GM21390 (cell line): Measurements from ENCODE around the gene RPL28.
"Not testable (repeated sequence)": the region's sequence is repeated elsewhere in the genome, so short reads cannot be mapped to it uniquely, and the experiment has no call there.

ENCODE experiments used
- ATAC-seq: cut with Tn5 transposase; IDR thresholded peaks from one replicate; pipeline ENCODE4 v1.9.1; 2021; ENCODE audit not compliant: unreplicated experiment

The RPL28 gene

DNA sequence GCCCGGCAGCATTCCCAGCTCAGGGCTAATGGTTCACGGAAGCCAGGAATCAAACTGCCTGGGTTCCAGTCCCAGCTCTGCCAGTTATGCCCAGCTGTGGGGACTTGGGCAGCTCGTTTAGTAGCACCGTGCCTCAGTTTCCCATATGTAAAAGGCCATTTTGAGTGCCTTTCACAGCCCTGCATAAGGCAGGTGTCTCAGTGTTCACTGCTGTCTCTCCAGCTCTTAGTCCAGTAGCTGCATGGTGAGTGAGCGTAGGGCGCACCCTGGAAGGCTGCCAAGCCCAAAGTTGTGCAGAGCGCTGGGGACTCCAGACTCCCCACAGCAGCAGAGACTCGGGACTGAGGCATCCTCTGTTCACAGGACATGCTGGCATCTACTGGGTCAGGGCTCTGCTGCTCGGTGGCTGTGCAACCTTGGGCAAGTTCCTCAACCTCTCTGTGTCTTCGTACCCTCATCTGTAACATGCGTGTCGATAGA lies 5.5 kb downstream of the RPL28 start:
- ATAC-seq, result no peak

DNA sequence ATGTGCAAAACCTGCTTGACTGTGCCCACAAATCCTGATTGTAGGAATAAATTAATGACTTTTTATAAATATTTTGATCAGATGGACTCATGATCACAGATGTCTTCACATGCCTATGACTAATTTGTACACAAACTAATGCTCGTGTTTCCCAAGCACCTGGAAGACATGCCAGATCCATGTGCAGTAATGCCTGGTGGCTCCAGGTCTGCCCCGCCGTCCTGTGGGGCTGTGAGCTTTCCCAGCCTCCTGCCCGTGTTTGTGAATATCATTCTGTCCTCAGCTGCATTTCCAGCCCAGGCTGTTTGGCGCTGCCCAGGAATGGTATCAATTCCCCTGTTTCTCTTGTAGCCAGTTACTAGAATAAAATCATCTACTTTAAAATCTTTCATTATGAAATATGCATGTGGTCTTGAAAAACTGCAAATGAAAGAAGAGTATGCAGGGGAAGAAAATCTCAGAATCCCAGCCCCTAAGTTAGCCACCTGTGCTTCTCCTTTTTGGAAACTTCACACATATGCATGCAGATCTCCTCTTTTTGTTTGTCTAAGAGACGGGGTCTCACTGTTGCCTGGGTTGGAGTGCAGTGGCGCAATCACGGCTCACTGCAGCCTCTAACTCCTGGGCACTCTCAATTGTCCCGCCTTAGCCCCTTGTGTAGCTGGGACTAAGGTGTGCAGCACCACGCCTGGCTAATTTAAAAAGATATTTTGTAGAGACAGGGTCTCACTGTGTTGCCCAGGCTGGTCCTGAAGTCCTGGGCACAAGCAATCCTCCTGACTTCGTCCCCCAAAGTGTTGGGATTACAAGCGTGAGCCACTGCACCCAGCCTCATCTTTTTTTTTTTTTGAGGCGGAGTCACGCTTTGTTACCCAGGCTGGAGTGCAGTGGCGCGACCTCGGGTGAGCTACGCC lies 6.2 kb downstream of the RPL28 start:
- no peak for ATAC-seq

DNA sequence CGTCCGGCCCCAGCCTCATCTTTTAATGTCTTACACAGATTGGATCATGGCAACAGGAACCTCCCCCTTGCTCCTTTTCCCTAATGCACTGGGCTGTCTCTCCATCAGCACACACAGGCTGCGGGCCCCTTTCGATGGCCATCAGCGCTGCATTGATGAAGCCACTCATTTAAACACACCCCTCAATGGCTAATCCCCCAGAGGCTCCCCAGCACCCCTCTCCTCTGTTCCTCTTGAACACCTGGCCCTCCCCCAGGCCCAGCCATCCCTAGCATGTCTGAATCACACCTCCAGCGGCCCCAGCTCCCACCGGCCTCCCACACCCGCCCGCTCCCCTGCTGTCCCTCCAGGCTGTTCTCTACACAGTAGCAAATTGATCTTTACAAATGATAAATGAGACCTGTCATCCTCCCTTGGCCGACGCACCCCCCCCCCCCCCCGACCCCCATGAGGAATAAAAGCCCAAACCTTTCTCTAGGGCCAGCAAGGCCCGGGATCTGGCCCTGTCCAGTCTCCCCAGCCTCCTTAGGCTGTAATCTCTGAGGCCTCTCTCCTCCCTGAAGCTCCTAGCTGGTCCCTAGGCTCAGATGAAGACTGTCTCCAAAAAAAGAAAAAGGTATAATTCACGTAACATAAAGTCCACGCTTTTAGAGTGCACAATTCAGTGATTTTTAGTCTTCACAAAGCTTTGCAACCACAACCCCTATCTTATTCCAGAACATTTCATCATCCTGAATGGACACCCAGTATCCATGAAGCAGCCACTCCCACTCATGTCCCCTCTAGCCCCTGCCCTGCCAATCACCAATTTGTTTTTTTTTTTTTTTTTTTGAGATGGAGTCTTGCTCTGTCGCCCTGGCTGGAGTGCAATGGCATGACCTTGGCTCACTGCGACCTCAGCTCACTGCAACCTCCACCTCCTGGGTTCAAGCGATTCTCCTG lies 7.4 kb downstream of the RPL28 start:
- ATAC-seq, result no peak

DNA sequence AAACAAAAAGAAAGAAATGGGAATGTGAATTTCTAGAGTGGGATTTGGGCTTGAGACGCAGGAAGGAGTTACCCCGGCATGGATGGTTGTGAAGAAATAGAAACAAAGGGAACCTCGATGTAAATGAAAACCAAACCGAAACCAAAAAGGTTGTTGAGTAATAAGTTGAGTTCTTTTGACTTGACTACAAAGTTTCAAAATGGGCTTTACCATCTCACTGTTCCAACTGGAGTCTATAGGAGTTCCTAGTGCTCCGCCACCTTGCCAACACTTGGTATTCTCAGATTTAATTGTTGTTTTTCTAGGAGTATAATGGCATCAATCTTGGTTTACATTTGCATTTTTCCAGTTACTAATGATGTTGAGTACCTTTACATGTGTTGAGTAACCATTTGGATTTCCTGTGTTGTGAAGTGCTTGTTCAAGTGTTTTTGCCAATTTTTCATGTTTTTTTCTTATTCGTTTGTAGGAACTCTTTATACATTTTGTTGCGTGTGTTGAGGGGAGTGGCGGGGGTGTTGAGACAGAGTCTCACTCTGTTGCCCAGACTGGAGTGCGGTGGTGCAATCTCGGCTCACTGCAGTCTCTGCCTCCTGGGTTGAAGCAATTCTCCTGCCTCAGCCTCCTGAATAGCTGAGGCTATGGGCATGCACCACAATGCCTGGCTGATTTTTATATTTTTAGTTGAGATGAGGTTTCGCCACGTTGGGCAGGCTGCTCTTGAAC lies 12.6 kb downstream of the RPL28 start:
- no peak for ATAC-seq

DNA sequence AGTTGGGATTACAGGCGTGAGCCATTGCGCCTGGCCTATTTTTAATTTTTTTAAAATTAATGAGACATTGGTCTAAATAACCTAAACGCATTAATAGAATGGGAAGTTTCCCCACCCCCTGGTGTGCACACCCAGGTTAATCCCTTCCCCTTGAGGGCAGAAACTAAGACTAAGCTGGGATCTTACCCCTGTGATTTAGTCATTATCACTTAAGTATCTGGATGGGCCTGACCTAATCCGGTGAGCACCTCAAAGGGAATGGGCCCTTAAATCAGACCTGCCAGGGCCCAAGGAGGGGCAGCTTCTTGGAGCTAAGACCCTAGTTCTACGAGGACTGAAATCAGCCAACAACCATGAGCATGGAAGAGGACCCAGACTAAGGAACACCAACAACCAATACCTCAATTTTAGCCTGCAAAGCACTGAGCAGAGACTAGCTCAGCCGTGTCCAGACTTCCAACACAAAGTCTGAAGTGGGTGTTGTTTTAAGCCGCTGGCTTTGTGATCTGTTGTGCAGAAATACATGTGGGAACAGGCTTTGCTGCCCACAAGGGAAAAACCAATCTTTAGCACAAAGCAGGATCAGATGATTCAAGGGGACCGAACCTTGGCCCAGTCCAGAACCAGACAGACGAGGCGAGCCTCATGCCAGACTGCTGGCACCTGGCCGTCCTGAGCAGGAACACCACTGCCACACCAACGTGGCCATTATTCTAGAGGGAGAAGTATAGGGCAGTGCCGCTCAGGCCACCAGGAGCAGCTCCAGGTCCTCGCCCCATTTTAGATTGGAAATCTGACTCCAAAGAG lies 14.8 kb downstream of the RPL28 start:
- ATAC-seq, result no peak

DNA sequence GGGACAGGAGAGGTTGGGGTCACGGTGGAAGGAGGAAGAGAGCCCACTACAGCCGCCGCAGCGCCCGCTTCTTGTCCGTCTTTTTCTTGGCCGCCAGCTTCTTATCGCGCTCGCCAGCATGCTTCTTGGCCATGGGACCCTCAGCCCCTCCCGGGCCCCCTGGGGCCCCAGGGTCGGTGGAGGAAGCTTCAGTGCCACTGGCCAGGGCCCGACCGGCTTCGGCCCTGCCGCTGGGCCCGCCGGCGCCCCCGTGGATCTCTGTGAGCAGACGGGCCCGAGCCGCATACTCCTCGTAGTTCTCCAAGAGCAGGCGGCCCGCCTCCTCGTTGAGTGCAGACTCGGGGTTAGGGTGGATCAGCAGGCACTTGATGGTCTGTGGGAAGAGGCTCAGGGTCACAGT lies 15.7 kb downstream of the RPL28 start:
- ATAC-seq, result not testable (repeated sequence)

- no peak for ATAC-seq
Measured at GRCh38 chr19:55402509-55402908, 16.8 kb downstream of the RPL28 start.

GRCh38 chr19:55405638-55406037 lies 19.9 kb downstream of the RPL28 start:
- no peak for ATAC-seq

DNA sequence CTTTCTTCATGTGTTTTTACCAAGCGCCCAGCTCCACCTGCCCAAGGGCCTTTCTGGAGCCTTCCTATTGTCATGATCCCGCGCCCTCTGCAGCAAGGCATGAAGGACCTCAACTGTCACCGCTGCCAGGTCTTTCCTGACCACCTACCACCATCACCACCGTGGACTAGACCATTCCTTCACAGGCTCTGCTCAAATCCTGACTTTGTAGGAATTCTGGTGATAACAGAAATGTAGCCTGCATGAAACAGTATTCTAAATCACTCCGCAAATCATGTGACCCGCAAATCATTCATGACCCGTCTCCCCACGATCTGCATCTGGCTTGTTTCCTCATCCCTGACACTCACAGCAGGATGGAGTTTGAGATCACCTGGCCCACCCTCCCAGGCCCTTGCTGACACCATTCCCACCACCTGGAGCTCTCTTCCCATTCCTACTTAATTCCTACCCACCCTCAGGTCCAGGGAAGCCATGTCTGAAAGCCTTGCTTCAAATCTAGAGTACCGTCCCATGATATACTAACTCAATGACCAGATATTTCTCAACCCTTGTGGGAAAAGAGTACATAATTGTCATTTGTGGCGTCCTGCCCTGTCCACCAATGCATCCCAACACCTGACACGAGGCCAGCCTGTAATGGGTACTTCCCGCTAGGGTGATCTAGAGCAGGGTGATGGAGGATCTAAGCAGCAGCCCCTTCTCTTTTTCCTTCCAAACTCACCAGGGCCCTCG lies 20.5 kb downstream of the RPL28 start:
- ATAC-seq, result no peak

- no peak for ATAC-seq
Measured at GRCh38 chr19:55406826-55407549, 21.3 kb downstream of the RPL28 start.

DNA sequence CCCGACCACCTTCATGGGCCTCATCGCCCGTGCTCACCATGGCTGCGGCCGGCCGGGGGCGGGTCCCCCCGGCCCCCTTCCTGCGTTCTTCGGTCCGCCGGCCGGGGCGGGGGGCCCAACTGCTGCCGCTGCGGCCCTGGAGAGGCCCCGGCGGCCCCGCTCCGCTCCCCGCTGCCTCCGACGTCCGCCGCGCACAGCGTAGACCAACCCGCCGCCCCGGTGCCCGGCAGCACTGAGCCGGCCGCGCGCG lies 21.7 kb downstream of the RPL28 start, which contains the start of gene UBE2S:
UBE2S (minus strand) TSS at position 239 of the 250 bp plus-strand sequence; CDS start at position 40, 199 bp downstream.
- peak; percentile 17 for ATAC-seq

- peak; percentile 80 for ATAC-seq
Measured at GRCh38 chr19:55407800-55408532, 22.2 kb downstream of the RPL28 start.

- no peak for ATAC-seq
Measured at GRCh38 chr19:55408533-55408872, 22.8 kb downstream of the RPL28 start.

DNA sequence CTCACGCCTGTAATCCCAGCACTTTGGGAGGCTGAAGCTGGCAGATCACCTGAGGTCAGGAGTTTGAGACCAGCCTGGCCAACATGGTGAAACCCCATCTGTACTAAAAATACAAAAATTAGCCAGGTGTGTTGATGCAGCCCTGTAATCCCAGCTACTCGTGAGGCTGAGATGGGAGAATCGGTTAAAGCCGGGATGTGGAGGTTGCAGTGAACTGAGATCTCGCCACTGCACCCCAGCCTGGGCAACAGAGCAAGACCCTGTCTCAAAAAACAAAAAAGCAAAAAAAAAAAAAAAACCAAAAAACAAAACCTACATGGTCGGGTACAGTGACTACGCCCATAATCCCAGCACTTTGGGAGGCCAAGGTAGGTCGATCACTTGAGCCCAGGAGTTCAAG lies 23.4 kb downstream of the RPL28 start:
- not testable (repeated sequence) for ATAC-seq

DNA sequence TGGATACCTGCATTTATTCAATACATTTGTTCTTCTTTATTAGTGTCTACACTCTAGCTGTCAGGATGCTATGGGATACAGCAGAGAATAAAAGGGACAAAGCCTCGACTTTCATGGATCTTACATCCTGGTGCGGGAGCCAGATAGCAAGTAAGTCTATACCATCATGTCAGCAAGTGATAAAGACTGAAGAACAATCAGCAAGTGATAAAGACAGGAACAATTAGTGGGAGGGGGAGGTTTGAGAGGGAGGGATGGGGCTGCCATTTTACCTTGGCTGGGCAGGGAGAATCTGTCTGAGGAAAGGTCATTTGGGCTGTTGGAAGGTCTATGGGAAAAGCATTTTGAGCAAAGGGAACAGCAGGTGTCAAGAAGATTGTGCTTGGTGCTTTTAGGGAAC lies 24.4 kb downstream of the RPL28 start:
- no peak for ATAC-seq

DNA sequence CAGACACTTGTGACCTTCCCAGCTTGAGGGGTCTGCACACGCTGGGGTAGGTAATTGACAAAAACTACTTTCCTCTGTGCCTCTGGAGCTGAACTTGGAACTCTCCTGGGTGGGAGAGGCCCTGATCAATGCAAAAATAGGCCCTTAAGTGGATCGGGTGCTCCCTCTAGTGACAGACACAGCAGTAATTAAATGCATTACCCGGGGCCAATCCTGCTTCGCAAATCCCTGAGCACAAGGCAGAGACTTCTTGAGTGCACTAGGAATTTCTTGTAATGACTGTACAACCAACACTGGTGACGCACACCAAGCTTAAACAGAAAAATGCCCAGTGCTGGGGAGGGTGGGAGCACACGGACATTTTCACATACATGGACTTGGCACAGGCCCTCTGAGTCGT lies 32.5 kb downstream of the RPL28 start:
- ATAC-seq, result no peak

DNA sequence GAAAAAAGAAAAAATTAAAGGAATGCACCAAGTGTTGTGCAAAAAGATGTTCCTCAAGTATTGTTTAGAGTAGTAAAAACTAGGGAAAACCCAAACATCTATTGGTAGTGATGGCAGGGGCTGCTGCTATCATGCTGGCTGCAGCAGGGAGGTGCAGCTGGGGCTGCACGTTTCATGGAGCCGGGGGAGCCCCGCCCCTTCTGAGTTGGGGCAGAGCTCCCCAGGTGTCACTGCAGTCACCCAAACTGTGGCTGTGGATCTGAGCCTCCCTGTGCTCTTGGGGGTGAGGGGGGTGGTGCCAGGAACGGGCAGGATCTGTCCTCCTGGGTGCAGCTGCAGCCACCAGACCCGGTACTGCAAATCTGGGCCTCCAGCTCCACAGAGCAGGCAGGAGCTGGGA lies 33.4 kb downstream of the RPL28 start:
- no peak for ATAC-seq

- no peak for ATAC-seq
Measured at GRCh38 chr19:55419624-55420236, 34.0 kb downstream of the RPL28 start.
